Dendritic cell treated with granulocyte-macrophage colony-stimulating factor and Interleukin-4, amounts not matched to agents 40 ng/mL and 50 ng/mL, for 4 days (primary cell): ENCODE data around the gene ADAMTSL3.

Source experiments
- H3K27ac Mint-ChIP-seq: one replicate; pipeline ENCODE4 v1.8.0; 2022; ENCODE audit warnings: mild to moderate bottlenecking, mixed read lengths
- H3K27me3 Mint-ChIP-seq: one replicate; pipeline ENCODE4 v1.8.0; 2022; ENCODE audit warnings: mild to moderate bottlenecking, mixed read lengths
- H3K36me3 Mint-ChIP-seq: one replicate; pipeline ENCODE4 v1.8.0; 2022; ENCODE audit warnings: low read depth, mixed read lengths
- H3K4me1 Mint-ChIP-seq: one replicate; pipeline ENCODE4 v1.8.0; 2022; ENCODE audit warnings: low read depth, mixed read lengths
- H3K4me3 Mint-ChIP-seq: one replicate; pipeline ENCODE4 v1.8.0; 2022; ENCODE audit warnings: mild to moderate bottlenecking, moderate library complexity, mixed read lengths
- H3K9me3 Mint-ChIP-seq: one replicate; pipeline ENCODE4 v1.8.0; 2022; ENCODE audit warnings: mixed read lengths
- intact Hi-C: fragments of 100-400 bp; cut with micrococcal nuclease; formaldehyde crosslinking; loops from one replicate; pipeline ENCODE4 v1.15.0; 2022

ADAMTSL3 gene

GRCh38 chr15:83850501-83851245 lies 196.8 kb downstream of the ADAMTSL3 start:
- intact Hi-C loops, result no loop called here
- H3K9me3 Mint-ChIP-seq, result no peaks in the 10 kb centered on the region
- no peak overlapping the region for H3K4me3 Mint-ChIP-seq
- H3K4me1 Mint-ChIP-seq, result peaks cover 5% of the 10 kb centered on the region
- no peaks in the 10 kb centered on the region for H3K36me3 Mint-ChIP-seq
- H3K27me3 Mint-ChIP-seq, result peaks cover 3% of the 10 kb centered on the region
- no peak overlapping the region for H3K27ac Mint-ChIP-seq

GRCh38 chr15:83853232-83853631 lies 199.3 kb downstream of the ADAMTSL3 start:
- no peak overlapping the region for H3K4me3 Mint-ChIP-seq
- H3K27me3 Mint-ChIP-seq, result peaks cover 3% of the 10 kb centered on the region
- H3K36me3 Mint-ChIP-seq, result no peaks in the 10 kb centered on the region
- intact Hi-C loops, result no loop called here
- no peaks in the 10 kb centered on the region for H3K4me1 Mint-ChIP-seq
- no peak overlapping the region for H3K27ac Mint-ChIP-seq
- no peaks in the 10 kb centered on the region for H3K9me3 Mint-ChIP-seq

- Mint-ChIP-seq H3K36me3 (no peaks in the 10 kb centered on the region), H3K27me3 (peaks cover 3% of the 10 kb centered on the region), H3K4me3 (no peak overlapping the region), H3K9me3 (no peaks in the 10 kb centered on the region), H3K27ac (no peak overlapping the region), H3K4me1 (no peaks in the 10 kb centered on the region)
- intact Hi-C loops, result no loop called here
These were observed 200.4 kb downstream of the ADAMTSL3 start for GRCh38 chr15:83854321-83854720.

GRCh38 chr15:83854950-83855707 lies 201.2 kb downstream of the ADAMTSL3 start:
- peaks cover 3% of the 10 kb centered on the region for H3K27me3 Mint-ChIP-seq
- H3K9me3 Mint-ChIP-seq, result no peaks in the 10 kb centered on the region
- intact Hi-C loops, result no loop called here
- H3K36me3 Mint-ChIP-seq, result no peaks in the 10 kb centered on the region
- no peaks in the 10 kb centered on the region for H3K4me1 Mint-ChIP-seq
- H3K4me3 Mint-ChIP-seq, result no peak overlapping the region
- H3K27ac Mint-ChIP-seq, result no peak overlapping the region

GRCh38 chr15:83855956-83856355 lies 202.0 kb downstream of the ADAMTSL3 start:
- Mint-ChIP-seq H3K27ac (no peak overlapping the region), H3K4me3 (no peak overlapping the region), H3K4me1 (no peaks in the 10 kb centered on the region), H3K9me3 (no peaks in the 10 kb centered on the region), H3K36me3 (no peaks in the 10 kb centered on the region), H3K27me3 (peaks cover under 1% of the 10 kb centered on the region)
- intact Hi-C loops, result no loop called here

- intact Hi-C loops, result no loop called here
These were observed 205.0 kb downstream of the ADAMTSL3 start for GRCh38 chr15:83858820-83859505.

GRCh38 chr15:83866692-83867091 lies 212.8 kb downstream of the ADAMTSL3 start:
- Mint-ChIP-seq H3K27ac (no peak overlapping the region), H3K27me3 (no peaks in the 10 kb centered on the region), H3K4me1 (no peaks in the 10 kb centered on the region), H3K4me3 (no peak overlapping the region), H3K9me3 (peaks cover 5% of the 10 kb centered on the region), H3K36me3 (no peaks in the 10 kb centered on the region)
- intact Hi-C loops, result no loop called here

More at GRCh38 chr15:83858820-83859505, 205.0 kb downstream of the ADAMTSL3 start:
- peaks cover 9% of the 10 kb centered on the region for H3K9me3 Mint-ChIP-seq
- no peaks in the 10 kb centered on the region for H3K27me3 Mint-ChIP-seq
- no peak overlapping the region for H3K27ac Mint-ChIP-seq
- no peak overlapping the region for H3K4me3 Mint-ChIP-seq
- no peaks in the 10 kb centered on the region for H3K36me3 Mint-ChIP-seq
- no peaks in the 10 kb centered on the region for H3K4me1 Mint-ChIP-seq

GRCh38 chr15:83869341-83869740 lies 215.4 kb downstream of the ADAMTSL3 start:
- Mint-ChIP-seq H3K27ac (no peak overlapping the region), H3K4me1 (no peaks in the 10 kb centered on the region), H3K36me3 (no peaks in the 10 kb centered on the region), H3K4me3 (no peak overlapping the region), H3K9me3 (no peaks in the 10 kb centered on the region), H3K27me3 (no peaks in the 10 kb centered on the region)
- intact Hi-C loops, result no loop called here

GRCh38 chr15:83871808-83872559 lies 218.1 kb downstream of the ADAMTSL3 start:
- H3K27me3 Mint-ChIP-seq, result no peaks in the 10 kb centered on the region
- intact Hi-C loops, result no loop called here
- no peaks in the 10 kb centered on the region for H3K36me3 Mint-ChIP-seq

GRCh38 chr15:83873966-83874365 lies 220.0 kb downstream of the ADAMTSL3 start:
- intact Hi-C loops, result no loop called here

More at GRCh38 chr15:83871808-83872559, 218.1 kb downstream of the ADAMTSL3 start:
- Mint-ChIP-seq H3K27ac (no peak overlapping the region), H3K4me3 (no peak overlapping the region), H3K4me1 (no peaks in the 10 kb centered on the region), H3K9me3 (no peaks in the 10 kb centered on the region)

GRCh38 chr15:83880529-83880928 lies 226.6 kb downstream of the ADAMTSL3 start:
- Mint-ChIP-seq H3K27me3 (peaks cover 1% of the 10 kb centered on the region), H3K9me3 (no peaks in the 10 kb centered on the region), H3K4me1 (no peaks in the 10 kb centered on the region), H3K4me3 (no peak overlapping the region), H3K27ac (no peak overlapping the region), H3K36me3 (no peaks in the 10 kb centered on the region)
- intact Hi-C loops, result no loop called here

More at GRCh38 chr15:83873966-83874365, 220.0 kb downstream of the ADAMTSL3 start:
- H3K27ac Mint-ChIP-seq, result no peak overlapping the region
- H3K36me3 Mint-ChIP-seq, result no peaks in the 10 kb centered on the region
- H3K27me3 Mint-ChIP-seq, result no peaks in the 10 kb centered on the region
- no peaks in the 10 kb centered on the region for H3K9me3 Mint-ChIP-seq
- H3K4me1 Mint-ChIP-seq, result no peaks in the 10 kb centered on the region
- H3K4me3 Mint-ChIP-seq, result no peak overlapping the region

- intact Hi-C loops, result no loop called here
- Mint-ChIP-seq H3K4me1 (no peaks in the 10 kb centered on the region), H3K27me3 (peaks cover 1% of the 10 kb centered on the region), H3K36me3 (no peaks in the 10 kb centered on the region), H3K9me3 (no peaks in the 10 kb centered on the region), H3K27ac (no peak overlapping the region), H3K4me3 (no peak overlapping the region)
These were observed 227.2 kb downstream of the ADAMTSL3 start for GRCh38 chr15:83881156-83881555.

GRCh38 chr15:83886321-83886720 lies 232.4 kb downstream of the ADAMTSL3 start:
- Mint-ChIP-seq H3K4me3 (no peak overlapping the region), H3K36me3 (no peaks in the 10 kb centered on the region)
- intact Hi-C loops, result no loop called here

More at GRCh38 chr15:83886321-83886720, 232.4 kb downstream of the ADAMTSL3 start:
- H3K27ac Mint-ChIP-seq, result no peak overlapping the region
- peaks cover 1% of the 10 kb centered on the region for H3K27me3 Mint-ChIP-seq
- no peaks in the 10 kb centered on the region for H3K9me3 Mint-ChIP-seq
- H3K4me1 Mint-ChIP-seq, result no peaks in the 10 kb centered on the region
